ENCODE results near the gene PGS1.
"Not testable (repeated sequence)": the region's sequence is repeated elsewhere in the genome, so short reads cannot be mapped to it uniquely, and the experiment has no call there.

PGS1 gene, protein sequence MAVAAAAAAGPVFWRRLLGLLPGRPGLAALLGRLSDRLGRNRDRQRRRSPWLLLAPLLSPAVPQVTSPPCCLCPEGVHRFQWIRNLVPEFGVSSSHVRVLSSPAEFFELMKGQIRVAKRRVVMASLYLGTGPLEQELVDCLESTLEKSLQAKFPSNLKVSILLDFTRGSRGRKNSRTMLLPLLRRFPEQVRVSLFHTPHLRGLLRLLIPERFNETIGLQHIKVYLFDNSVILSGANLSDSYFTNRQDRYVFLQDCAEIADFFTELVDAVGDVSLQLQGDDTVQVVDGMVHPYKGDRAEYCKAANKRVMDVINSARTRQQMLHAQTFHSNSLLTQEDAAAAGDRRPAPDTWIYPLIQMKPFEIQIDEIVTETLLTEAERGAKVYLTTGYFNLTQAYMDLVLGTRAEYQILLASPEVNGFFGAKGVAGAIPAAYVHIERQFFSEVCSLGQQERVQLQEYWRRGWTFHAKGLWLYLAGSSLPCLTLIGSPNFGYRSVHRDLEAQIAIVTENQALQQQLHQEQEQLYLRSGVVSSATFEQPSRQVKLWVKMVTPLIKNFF

DNA sequence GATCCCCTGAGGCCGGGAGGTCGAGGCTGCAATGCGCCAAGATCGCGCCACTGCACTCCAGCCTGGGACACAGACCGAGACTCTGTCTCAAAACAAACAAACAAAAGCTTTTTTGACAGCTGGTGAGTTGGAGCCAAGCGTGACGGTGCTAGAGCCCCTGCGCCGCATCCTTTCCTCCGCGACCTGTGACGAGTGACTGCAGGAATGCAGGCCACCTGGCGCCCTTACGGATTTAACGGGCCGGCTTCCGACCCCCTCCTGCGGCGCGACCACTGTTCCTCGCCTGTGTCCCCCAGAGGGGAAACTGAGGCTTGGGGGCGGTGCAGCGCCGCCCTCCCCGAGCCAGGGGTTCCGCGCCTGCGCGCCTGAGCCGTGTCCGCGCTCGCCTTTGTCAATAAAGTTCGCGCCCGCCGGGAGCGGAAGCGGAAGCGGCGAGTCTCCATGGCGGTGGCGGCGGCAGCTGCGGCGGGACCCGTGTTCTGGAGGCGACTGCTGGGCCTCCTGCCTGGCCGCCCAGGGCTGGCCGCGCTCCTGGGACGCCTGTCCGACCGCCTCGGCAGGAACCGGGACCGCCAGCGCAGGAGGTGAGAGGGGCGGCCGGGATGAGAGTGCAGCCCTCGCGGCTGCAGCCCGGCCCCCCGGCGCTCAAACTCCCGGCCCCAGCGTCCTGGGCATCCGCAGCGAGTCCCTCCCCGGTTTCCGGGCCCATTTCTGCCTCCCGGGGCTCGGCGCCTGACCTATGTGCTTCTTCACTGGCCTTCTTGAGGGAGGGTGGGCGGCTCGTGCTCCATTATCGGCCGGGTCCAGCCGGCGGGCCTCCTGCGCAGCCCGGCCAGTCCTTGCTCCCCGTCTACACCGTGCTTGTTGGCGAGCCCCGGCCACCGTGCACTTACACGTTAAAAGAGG, at the start of gene PGS1:
Gene PGS1, plus strand, starts transcription at position 425 of the 906 bp plus-strand sequence. Its CDS starts 17 bp downstream, at position 442.
- peak; percentile 22 to 41 for DNase-seq

DNA sequence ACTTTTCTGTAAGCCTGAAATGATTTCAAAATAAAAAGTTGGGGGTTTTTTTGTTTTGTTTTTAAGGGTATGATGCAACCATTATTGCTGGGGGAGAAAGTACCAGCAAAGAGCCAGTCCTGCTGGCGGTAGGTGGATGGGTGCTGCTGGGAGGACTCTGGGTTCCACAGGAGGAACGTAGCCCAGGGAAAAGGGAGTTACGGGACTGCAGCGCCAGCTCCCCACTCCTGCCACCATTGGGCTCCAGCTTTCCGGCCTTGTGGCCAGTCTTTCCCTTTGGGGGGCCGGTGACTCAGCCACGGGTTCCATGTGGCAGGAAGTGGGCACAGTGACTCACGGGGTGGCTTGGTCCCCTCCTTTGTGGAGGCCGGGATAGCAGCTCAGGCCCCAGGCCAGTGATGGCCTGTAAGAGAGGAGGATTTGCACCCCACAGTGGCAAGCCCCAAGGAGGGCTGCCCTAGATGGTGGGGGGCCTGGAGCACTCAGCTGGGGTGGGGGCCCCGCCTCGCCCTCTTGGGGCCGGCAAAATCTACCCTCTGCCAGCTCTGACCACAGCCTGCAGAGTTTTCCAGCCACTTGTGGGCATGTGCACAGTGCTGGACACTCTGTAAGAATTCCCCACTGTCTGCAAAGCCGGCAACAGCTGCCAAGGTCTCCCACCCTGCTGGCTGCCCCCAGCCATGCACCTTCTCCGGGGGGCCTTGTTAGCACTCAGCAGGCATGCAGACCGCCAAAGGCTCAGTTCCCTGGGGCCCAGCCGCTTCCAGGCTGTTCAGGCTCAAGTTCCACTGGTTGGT, 49.0 kb upstream of the PGS1 start:
- DNase-seq, result peak; percentile 68 to 71

GRCh38 chr17:78330570-78331224, 47.8 kb upstream of the PGS1 start:
- DNase-seq, result no peak

DNA sequence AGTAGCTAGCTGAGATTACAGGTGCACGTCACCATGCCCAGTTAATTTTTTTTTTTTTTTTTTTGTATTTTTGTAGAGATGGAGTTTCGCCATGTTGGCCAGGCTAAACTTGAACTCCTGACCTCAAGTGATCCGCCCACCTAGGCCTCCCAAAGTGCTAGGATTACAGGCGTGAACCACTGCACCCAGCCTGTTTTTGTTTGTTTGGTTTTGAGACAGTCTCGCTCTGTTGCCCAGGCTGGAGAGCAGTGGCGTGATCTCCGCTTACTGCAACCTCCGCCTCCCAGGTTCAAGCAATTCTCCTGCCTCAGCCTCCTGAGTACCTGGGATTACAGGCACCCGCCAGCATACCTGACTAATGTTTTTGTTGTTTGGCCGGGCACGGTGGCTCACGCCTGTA, 47.1 kb upstream of the PGS1 start:
- not testable (repeated sequence) for DNase-seq

- DNase-seq, result no peak
These were observed 45.5 kb upstream of the PGS1 start for GRCh38 chr17:78332991-78333390.

GRCh38 chr17:78335209-78335608, 43.2 kb upstream of the PGS1 start:
- no peak for DNase-seq

DNA sequence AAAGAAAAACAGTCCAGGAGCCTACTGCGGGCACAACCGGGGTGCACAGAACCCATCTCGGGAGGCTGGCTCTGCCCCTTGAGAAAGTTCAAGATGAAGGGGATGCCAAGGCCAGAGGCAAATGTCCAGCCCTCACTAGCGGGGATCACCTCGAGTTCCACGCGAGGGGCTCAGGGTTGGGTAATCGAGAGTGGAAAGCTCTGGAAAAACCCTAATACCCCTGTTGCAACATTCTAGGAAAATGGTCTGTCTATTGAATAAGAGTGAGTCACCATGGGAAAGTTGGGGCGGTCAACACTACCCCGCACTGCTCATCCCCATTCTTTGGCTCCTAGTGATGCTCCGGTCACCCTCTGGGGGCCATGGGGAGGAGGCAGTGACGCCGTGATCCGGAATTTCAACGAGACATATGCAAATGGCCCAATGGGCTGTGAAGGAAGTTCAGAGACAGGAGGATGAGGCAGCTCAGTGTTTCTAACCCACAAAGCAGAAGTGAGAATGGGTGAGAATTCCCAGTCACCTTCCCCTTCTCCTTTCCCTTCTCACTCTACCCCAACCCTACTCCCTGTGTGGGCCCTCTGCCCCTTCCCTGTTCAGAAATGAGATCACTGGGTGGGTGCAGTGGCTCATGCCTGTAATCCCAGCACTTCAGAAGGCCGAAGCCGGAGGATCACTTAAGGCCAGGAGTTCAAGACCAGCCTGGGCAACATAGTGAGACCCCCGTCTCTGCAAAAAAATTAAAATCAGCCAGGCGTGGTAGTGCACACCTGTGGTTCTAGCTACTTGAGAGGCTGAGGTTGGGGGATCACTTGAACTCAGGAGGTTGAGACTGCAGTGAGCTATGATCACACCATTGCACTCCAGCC, 41.0 kb upstream of the PGS1 start:
- DNase-seq, result no peak

- no peak for DNase-seq
These were observed 39.8 kb upstream of the PGS1 start for GRCh38 chr17:78338486-78339259.

DNA sequence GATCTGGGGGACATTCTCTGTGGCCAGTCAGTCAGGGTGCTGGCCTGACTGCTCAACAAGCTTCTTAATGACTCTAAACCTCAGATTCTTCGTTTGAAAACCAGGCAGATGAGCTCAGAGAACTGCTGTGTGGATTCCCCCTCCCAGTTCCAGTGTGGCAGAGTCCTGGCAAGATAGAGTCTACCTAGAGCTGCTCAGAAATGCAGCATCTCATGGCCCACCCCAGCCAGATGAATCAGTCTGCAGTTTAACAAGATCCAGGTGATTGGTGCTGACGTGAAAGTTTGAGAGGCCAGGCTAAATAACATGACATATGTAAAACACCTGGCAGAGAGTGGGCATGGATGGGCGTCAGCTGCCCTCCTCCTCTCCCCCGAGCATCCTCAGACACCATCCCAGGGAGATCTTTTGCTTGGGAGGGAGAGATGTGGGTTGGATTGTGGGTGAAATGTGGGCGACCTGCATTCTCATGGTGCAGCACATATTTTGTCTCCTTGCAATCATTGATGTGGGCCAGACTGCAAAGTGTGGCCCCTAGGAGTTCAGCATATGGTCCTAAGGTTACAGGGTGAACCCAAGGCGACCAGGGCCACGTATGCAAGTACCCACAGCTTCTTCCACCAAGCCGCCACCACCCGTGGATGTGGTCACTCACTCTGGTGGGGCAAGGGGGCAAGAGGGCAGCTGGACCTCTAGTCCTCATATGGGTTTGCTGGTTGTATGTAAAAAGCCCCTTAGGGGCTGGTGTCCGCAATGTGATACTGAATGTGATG, 38.1 kb upstream of the PGS1 start:
- DNase-seq, result no peak

DNA sequence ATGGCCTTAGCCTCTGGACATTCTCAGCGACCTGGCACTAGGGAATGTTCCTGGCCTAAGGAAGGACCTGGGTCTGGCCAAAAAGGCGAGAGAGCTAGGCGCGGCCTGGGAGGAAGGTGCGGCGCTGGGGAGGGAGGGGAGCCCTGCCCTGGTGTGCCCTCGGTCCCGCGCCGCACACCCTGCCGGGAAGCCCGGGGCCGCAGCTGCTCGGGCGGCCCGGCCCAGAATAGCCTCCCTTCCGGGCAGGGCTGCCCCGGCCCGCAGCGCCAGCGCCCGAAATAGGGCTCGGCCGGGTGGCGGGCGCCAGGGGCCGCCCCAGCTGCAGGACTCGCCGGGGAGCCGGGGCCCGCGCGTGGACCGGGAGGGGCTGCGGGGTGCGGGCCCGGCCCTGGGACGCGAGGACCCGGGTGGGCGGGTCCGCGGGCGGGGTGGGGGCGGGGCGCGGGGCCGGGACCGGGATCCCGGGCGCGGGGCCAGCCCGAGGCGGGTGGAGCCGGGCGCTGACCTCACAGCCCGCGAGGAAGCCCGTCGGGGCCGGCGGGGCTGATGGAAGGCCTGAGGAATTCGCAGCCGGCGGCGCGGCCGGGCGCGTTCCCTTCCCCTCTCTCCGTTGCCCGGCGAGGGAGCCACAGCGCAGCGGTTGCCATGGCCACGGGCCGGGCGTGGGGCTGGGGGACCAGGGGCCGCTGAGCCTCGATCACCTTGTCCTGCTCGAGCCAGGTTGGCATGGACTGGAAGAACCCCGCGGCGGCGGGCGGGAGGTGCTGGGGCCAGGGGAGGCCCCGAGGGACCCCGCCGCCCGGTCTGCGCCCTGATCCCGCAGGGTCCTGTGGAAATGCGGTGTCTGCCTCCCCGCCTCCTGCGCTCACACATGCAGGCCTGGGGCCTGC, 36.6 kb upstream of the PGS1 start:
- DNase-seq, result peak in 1 of 2 experiments; percentile 34

DNA sequence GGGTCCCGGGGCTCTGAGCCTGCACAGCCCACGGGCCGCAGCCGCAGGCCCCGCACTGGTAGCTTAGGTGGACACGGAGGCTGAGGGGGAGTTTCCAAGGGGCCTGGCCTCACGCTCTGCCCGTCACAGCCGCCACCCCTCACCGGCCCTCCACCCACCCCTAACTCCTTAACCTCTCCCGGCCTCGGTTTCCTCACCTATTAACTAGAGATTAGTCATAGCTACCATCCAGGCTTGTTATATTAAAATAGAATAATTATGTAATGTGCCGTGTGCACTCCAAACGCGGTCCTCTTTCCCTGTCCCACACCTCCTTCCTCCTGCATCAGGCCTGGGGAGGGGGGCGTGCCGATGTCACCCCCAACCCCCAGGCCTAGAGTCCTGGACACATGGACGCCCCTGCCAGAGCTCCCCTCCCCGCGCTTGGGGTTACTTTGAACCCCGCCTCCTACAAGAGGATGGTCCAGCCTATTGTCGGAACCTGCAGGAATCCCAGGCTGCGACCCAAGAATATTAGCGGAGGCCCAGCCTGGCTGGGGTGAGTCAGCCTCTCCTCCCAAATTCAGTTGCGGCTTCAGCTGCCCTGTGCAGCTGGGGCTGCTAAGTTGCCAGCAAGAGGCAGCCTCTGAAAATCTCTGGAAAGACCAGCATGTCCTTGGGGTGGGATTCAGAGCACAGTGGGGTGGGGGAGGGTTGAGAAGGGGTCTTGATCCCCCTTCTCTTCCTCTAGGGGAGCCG, 35.8 kb upstream of the PGS1 start:
- DNase-seq, result no peak

GRCh38 chr17:78343187-78343542, 35.3 kb upstream of the PGS1 start:
- DNase-seq, result no peak

DNA sequence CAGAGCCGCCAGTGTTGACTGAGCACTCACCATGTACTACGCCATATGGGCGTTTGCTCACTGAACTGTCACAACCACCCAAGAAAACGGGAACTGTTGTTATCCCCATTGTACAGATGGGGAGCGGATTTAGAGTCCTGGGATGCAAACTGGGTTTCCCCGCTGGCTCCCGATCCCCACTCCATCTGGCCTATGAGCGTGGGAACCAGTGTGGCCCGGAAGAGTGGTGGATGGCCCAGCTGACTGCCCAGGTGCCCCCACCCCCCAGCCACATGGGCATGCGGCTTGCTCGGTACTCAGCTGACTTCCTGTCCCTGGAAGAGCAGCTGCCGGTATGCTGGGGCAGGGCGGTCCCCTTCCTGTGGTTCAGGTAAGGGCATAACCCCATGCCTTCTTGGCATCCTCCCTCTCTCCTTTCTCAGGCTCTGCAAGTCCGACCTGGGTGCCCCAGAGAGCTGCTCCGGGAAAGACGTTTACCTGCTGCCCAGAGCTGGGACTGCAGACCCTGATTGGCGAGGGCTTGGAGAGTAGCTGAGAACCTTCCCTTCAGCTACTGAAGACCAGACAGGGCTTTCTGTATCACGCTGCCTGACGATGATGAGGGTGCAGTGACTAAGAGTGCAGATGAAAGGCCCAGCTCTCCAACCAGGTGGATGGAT, 34.8 kb upstream of the PGS1 start:
- DNase-seq, result no peak

- no peak for DNase-seq
These were observed 33.8 kb upstream of the PGS1 start for GRCh38 chr17:78344666-78345065.

DNA sequence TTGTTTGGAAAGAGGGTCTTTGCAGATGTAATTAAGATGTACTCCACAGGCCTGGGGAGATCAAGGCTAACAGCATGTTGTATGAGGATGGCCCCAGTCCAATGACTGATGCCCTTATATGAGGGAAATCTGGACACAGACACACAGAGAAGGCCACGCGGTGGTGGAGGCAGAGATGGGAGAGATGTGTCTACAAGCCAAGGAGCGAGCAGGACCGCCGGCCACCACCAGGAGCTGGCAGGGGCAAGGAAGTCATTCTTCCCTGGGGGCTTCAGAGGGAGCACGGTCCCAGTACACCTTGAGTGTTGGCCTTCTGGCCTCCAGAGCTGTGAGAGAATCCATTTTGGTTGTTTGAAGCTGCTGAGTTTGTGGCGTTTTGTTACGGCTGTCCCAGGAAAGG, 33.3 kb upstream of the PGS1 start:
- no peak for DNase-seq

GRCh38 chr17:78345791-78346494, 32.5 kb upstream of the PGS1 start:
- DNase-seq, result no peak
